GM18909 (cell line): ENCODE measurements around the gene TRIM28.
"Not testable (repeated sequence)": the region's sequence is repeated elsewhere in the genome, so short reads cannot be mapped to it uniquely, and the experiment has no call there.

Experiments used
- ATAC-seq: cut with Tn5 transposase; IDR thresholded peaks from one replicate; pipeline ENCODE4 v1.9.1; 2021; ENCODE audit warnings: mild to moderate bottlenecking; ENCODE audit not compliant: unreplicated experiment, poor library complexity

TRIM28 gene

GRCh38 chr19:58518256-58519086, 25.4 kb upstream of the TRIM28 start:
- ATAC-seq: no peak

- ATAC-seq: peak; percentile 2
These were observed 24.8 kb upstream of the TRIM28 start for GRCh38 chr19:58519087-58519354.

GRCh38 chr19:58519355-58520256, 24.3 kb upstream of the TRIM28 start, which contains the start of gene ZBTB45:
TSS of gene ZBTB45 (minus strand) at chr19:58519810. CDS start at chr19:58517673, 2,137 bp downstream.
- peak; percentile 83 for ATAC-seq

GRCh38 chr19:58520257-58520599, 23.6 kb upstream of the TRIM28 start:
- no peak for ATAC-seq

GRCh38 chr19:58521651-58522050, 22.2 kb upstream of the TRIM28 start:
- no peak for ATAC-seq

- no peak for ATAC-seq
These were observed 21.2 kb upstream of the TRIM28 start for GRCh38 chr19:58522709-58523108.

- no peak for ATAC-seq
These were observed 14.5 kb upstream of the TRIM28 start for GRCh38 chr19:58529405-58529804.

GRCh38 chr19:58531034-58531840, 12.6 kb upstream of the TRIM28 start:
- no peak for ATAC-seq

GRCh38 chr19:58535857-58536256, 8.0 kb upstream of the TRIM28 start:
- no peak for ATAC-seq

GRCh38 chr19:58536852-58537798, 6.7 kb upstream of the TRIM28 start:
- no peak for ATAC-seq

- no peak for ATAC-seq
These were observed 5.4 kb upstream of the TRIM28 start for GRCh38 chr19:58538257-58539168.

GRCh38 chr19:58539169-58539559, 4.7 kb upstream of the TRIM28 start:
- ATAC-seq: not testable (repeated sequence)

GRCh38 chr19:58542641-58543372, 1.1 kb upstream of the TRIM28 start:
- ATAC-seq: not testable (repeated sequence)

- peak; percentile 60 for ATAC-seq
These were observed 874 bp downstream of the TRIM28 start for GRCh38 chr19:58544591-58545285.

- no peak for ATAC-seq
These were observed 1.6 kb downstream of the TRIM28 start for GRCh38 chr19:58545286-58546018.

- ATAC-seq: no peak
These were observed 2.2 kb downstream of the TRIM28 start for GRCh38 chr19:58546019-58546530.
